ENCODE data around the gene KSR1. TPM values are rescaled to one million over a fixed set of nuclear protein-coding genes. Genes with fewer than 3 reads are reported as not detected.
"Not testable (repeated sequence)": the region's sequence is repeated elsewhere in the genome, so short reads cannot be mapped to it uniquely, and the experiment has no call there.

The KSR1 gene
- total and polyA plus RNA-seq, 11 donors = 6.1 to 31.1 (median 7.5) TPM

GRCh38 chr17:27433521-27433920, 22.7 kb upstream of the KSR1 start:
- H3K27ac ChIP-seq = no peak overlapping the region
- intact Hi-C loops (cut with DNase I) = no loop called here
- 75 to 90% (median 82%) methylated on average over 8 of the region's 8 CpGs for WGBS, 4 donors

GRCh38 chr17:27435431-27436070, 20.7 kb upstream of the KSR1 start:
- H3K36me3 ChIP-seq; ATAC-seq; H3K4me3 ChIP-seq; H3K27ac ChIP-seq; DNase-seq; H3K27me3 ChIP-seq; H3K4me1 ChIP-seq; intact Hi-C loops (cut with DNase I); H3K9me3 ChIP-seq: not testable (repeated sequence)
- 94 to 97% (median 95%) methylated on average over 6 of the region's 6 CpGs for WGBS, 4 donors

More at GRCh38 chr17:27433521-27433920, 22.7 kb upstream of the KSR1 start:
- H3K9me3 ChIP-seq = no peaks in the 10 kb centered on the region
- no peak for TF ChIP-seq POLR2A (IDR thresholded peaks at IDR 0.05)
- TF ChIP-seq CTCF (IDR thresholded peaks at IDR 0.05) = no peak
- DNase-seq (no peak), ATAC-seq (no peak)
- H3K27me3 ChIP-seq = no peaks in the 10 kb centered on the region
- H3K36me3 ChIP-seq = no peaks in the 10 kb centered on the region
- no peaks in the 10 kb centered on the region for H3K4me1 ChIP-seq
- H3K4me3 ChIP-seq = no peak overlapping the region

- H3K27me3 ChIP-seq = no peaks in the 10 kb centered on the region
- intact Hi-C loops (cut with DNase I) = no loop called here
- ATAC-seq = no peak
- WGBS, 4 donors = 74 to 79% (median 77%) methylated on average over 9 to 10 of the region's 10 CpGs
- no peak overlapping the region for H3K4me3 ChIP-seq
- no peaks in the 10 kb centered on the region for H3K36me3 ChIP-seq
- TF ChIP-seq CTCF (IDR thresholded peaks at IDR 0.05) (no peak), POLR2A (IDR thresholded peaks at IDR 0.05) (no peak)
- no peak for DNase-seq
- H3K4me1 ChIP-seq = no peaks in the 10 kb centered on the region
- H3K27ac ChIP-seq = no peak overlapping the region
- H3K9me3 ChIP-seq = no peaks in the 10 kb centered on the region
These were observed 17.8 kb upstream of the KSR1 start for GRCh38 chr17:27438348-27438998.

- no peak overlapping the region for H3K27ac ChIP-seq
- no peaks in the 10 kb centered on the region for H3K27me3 ChIP-seq
- H3K4me1 ChIP-seq = no peaks in the 10 kb centered on the region
- 69 to 83% (median 71%) methylated on average over 4 of the region's 4 CpGs for WGBS, 4 donors
- TF ChIP-seq CTCF (IDR thresholded peaks at IDR 0.05) (no peak), POLR2A (IDR thresholded peaks at IDR 0.05) (no peak)
- no peaks in the 10 kb centered on the region for H3K36me3 ChIP-seq
- intact Hi-C loops (cut with DNase I) = no loop called here
- no peaks in the 10 kb centered on the region for H3K9me3 ChIP-seq
- DNase-seq (no peak), ATAC-seq (no peak)
- no peak overlapping the region for H3K4me3 ChIP-seq
These were observed 16.9 kb upstream of the KSR1 start for GRCh38 chr17:27439342-27439741.
